Measurements from ENCODE around the gene TEX44. TPM values are rescaled to one million over a fixed set of nuclear protein-coding genes. Genes with fewer than 3 reads are reported as not detected.

Gene TEX44
- total RNA-seq, 1 donor from 2014 or later = not detected

GRCh38 chr2:231633241-231633976, 40.7 kb downstream of the TEX44 start:
- DNase-seq (ENCODE audit: low read depth in 2 of 2) = no peak

- no peak for DNase-seq (ENCODE audit: low read depth in 2 of 2)
Observed at GRCh38 chr2:231634412-231634811, 41.7 kb downstream of the TEX44 start.

- peak in 1 of 2 donors; percentile 19 for DNase-seq (ENCODE audit: low read depth in 2 of 2)
Observed at GRCh38 chr2:231634951-231635875, 42.5 kb downstream of the TEX44 start.

GRCh38 chr2:231640241-231640640, 47.6 kb downstream of the TEX44 start:
- DNase-seq (ENCODE audit: low read depth in 2 of 2) = peak in 1 of 2 donors; percentile 35

- DNase-seq (ENCODE audit: low read depth in 2 of 2) = peak; percentile 41 to 76
Observed at GRCh38 chr2:231640641-231641111, 48.0 kb downstream of the TEX44 start.

GRCh38 chr2:231642631-231643494, 50.2 kb downstream of the TEX44 start:
- peak; percentile 73 to 97 for DNase-seq (ENCODE audit: low read depth in 2 of 2)

- no peak for DNase-seq (ENCODE audit: low read depth in 2 of 2)
Observed at GRCh38 chr2:231643495-231643888, 50.8 kb downstream of the TEX44 start.

Other genes starting within 250 kb of the TEX44 start
- gene B3GNT7, start 197.2 kb upstream of the TEX44 start, total RNA-seq = 4.4 and 20.4 TPM in 2 replicates
- gene NCL, start 128.4 kb upstream of the TEX44 start, total RNA-seq = 65.1 and 76.1 TPM in 2 replicates
- gene NMUR1, start 62.4 kb upstream of the TEX44 start, total RNA-seq = not detected in 2 replicates
- 822 and 928 TPM in 2 replicates for gene PTMA, start 115.7 kb downstream of the TEX44 start, total RNA-seq
- 14.8 and 19.6 TPM in 2 replicates for gene PDE6D, start 188.4 kb downstream of the TEX44 start, total RNA-seq
- gene COPS7B, start 193.6 kb downstream of the TEX44 start, total RNA-seq = 8.1 and 12.5 TPM in 2 replicates

All from lung microvascular endothelial cell (primary cell).